ENCODE data around the gene GFI1B. TPM values are rescaled to one million over a fixed set of nuclear protein-coding genes. Genes with fewer than 3 reads are reported as not detected.

GFI1B gene
- total and polyA plus RNA-seq, 10 of the 15 experiments (the other 5 are each of a cell fraction or from before 2014, with no cell fraction given): 0.04 to 0.11 (median 0.05) TPM; not detected in 7

DNA sequence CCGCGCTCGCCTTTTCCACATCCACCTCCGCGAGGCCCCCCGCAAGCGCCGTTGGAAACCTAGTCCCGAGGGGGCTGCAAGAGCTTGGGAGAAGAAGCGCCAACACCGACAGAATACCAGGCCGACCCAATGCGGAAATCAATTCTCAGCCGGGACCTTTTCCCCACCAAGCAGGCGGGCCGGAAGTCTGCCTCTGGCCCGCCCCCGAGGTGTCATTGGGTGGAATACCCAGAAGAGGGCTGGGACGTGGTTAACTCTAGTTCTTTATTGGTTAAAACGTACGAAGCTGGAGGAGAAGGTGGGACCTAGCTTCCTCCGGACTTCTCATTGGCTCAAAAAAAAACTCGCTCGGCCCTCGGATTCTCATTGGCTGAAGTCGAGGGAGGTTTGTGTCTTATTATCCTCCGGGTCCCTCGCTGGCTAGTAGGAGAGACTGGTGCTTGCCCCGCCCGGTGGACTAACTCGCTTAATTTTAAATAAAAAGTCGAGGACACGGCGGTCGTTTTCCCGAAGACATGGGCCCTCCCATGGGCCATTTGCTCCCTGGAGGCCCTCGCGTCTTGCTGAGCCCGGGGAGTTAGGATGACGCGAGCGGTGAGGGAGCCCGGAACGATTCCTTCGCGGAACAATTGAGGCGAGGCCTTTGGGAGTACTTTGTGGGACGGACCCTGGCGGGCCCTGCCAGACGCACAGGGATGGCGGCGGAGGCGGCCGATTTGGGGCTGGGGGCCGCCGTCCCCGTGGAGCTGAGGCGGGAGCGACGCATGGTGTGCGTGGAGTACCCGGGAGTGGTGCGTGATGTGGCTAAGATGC is 52.0 kb downstream of the GFI1B start, which contains the start of gene GTF3C5 (continued):
- TF ChIP-seq, protein P1, sequence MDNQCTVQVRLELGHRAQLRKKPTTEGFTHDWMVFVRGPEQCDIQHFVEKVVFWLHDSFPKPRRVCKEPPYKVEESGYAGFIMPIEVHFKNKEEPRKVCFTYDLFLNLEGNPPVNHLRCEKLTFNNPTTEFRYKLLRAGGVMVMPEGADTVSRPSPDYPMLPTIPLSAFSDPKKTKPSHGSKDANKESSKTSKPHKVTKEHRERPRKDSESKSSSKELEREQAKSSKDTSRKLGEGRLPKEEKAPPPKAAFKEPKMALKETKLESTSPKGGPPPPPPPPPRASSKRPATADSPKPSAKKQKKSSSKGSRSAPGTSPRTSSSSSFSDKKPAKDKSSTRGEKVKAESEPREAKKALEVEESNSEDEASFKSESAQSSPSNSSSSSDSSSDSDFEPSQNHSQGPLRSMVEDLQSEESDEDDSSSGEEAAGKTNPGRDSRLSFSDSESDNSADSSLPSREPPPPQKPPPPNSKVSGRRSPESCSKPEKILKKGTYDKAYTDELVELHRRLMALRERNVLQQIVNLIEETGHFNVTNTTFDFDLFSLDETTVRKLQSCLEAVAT (IDR thresholded peaks at IDR 0.05): peak; percentile 61; the same call in 1 of the 2 replicates
- TF ChIP-seq SMAD5 (IDR thresholded peaks at IDR 0.05; ENCODE audit: low read depth) (peak; percentile 62), ZSCAN29 (IDR thresholded peaks at IDR 0.05) (peak; percentile 43; the same call in 1 of the 2 replicates), RUNX3 (IDR thresholded peaks at IDR 0.05; ENCODE audit: low read length) (peak; percentile 73), MTA2 (IDR thresholded peaks at IDR 0.05; ENCODE audit: low read depth) (peak; percentile 32; the same call in 1 of the 2 replicates), SMAD1 (IDR thresholded peaks at IDR 0.05; ENCODE audit: low read depth, partially characterized antibody) (peak; percentile 66), ZBED1 (IDR thresholded peaks at IDR 0.05; ENCODE audit: borderline replicate concordance) (no peak), BHLHE40 (IDR thresholded peaks at IDR 0.05; ENCODE audit: borderline replicate concordance in 1 of 2, low read depth in 2 of 2, low read length in 1 of 2) (peak; percentile 35 to 45; a peak in 2 of 4 replicates), POU2F2 (IDR thresholded peaks at IDR 0.05; ENCODE audit: borderline replicate concordance, low read depth, low read length) (peak; percentile 89), IKZF2 (IDR thresholded peaks at IDR 0.05) (peak in 1 of 2 experiments; percentile 23; a peak in 2 of 4 replicates), IRF4 (IDR thresholded peaks at IDR 0.05; ENCODE audit: low read depth, low read length) (peak; percentile 73), EZH2 (IDR thresholded peaks at IDR 0.05; ENCODE audit: borderline replicate concordance, control insufficient read depth, low read depth, low read length) (no peak), MEF2A (IDR thresholded peaks at IDR 0.05; ENCODE audit: insufficient read depth, low read depth, low read length) (0 out of 2 replicates have a peak, but pooled peaks have one; percentile 18), SMARCA5 (IDR thresholded peaks at IDR 0.05) (peak; percentile 70; the same call in 1 of the 2 replicates), CBX3 (IDR thresholded peaks at IDR 0.05; ENCODE audit: borderline replicate concordance, low read depth) (no peak), PAX8 (IDR thresholded peaks at IDR 0.05) (no peak), NR2C2 (IDR thresholded peaks at IDR 0.05; ENCODE audit: borderline replicate concordance, control insufficient read depth, insufficient read length, low read depth) (no peak), TCF12 (IDR thresholded peaks at IDR 0.05; ENCODE audit: low read depth, low read length) (peak; percentile 40; the same call in 1 of the 2 replicates), SREBF2 (IDR thresholded peaks at IDR 0.05; ENCODE audit: low read length) (no peak), NFXL1 (IDR thresholded peaks at IDR 0.05; ENCODE audit: borderline replicate concordance) (no peak), RBBP5 (conservative IDR thresholded peaks at IDR 0.05) (0 out of 2 replicates have a peak, but pooled peaks have one; percentile 28), CHD2 (IDR thresholded peaks at IDR 0.05; ENCODE audit: borderline replicate concordance, low read depth, low read length) (peak; percentile 86)
- TF ChIP-seq, protein P2, sequence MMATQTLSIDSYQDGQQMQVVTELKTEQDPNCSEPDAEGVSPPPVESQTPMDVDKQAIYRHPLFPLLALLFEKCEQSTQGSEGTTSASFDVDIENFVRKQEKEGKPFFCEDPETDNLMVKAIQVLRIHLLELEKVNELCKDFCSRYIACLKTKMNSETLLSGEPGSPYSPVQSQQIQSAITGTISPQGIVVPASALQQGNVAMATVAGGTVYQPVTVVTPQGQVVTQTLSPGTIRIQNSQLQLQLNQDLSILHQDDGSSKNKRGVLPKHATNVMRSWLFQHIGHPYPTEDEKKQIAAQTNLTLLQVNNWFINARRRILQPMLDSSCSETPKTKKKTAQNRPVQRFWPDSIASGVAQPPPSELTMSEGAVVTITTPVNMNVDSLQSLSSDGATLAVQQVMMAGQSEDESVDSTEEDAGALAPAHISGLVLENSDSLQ (IDR thresholded peaks at IDR 0.05): peak; percentile 33
- TF ChIP-seq, protein P3, sequence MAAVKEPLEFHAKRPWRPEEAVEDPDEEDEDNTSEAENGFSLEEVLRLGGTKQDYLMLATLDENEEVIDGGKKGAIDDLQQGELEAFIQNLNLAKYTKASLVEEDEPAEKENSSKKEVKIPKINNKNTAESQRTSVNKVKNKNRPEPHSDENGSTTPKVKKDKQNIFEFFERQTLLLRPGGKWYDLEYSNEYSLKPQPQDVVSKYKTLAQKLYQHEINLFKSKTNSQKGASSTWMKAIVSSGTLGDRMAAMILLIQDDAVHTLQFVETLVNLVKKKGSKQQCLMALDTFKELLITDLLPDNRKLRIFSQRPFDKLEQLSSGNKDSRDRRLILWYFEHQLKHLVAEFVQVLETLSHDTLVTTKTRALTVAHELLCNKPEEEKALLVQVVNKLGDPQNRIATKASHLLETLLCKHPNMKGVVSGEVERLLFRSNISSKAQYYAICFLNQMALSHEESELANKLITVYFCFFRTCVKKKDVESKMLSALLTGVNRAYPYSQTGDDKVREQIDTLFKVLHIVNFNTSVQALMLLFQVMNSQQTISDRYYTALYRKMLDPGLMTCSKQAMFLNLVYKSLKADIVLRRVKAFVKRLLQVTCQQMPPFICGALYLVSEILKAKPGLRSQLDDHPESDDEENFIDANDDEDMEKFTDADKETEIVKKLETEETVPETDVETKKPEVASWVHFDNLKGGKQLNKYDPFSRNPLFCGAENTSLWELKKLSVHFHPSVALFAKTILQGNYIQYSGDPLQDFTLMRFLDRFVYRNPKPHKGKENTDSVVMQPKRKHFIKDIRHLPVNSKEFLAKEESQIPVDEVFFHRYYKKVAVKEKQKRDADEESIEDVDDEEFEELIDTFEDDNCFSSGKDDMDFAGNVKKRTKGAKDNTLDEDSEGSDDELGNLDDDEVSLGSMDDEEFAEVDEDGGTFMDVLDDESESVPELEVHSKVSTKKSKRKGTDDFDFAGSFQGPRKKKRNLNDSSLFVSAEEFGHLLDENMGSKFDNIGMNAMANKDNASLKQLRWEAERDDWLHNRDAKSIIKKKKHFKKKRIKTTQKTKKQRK (IDR thresholded peaks at IDR 0.05; ENCODE audit: low read depth, low read length): peak; percentile 87
- TF ChIP-seq, protein P4, sequence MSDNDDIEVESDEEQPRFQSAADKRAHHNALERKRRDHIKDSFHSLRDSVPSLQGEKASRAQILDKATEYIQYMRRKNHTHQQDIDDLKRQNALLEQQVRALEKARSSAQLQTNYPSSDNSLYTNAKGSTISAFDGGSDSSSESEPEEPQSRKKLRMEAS (IDR thresholded peaks at IDR 0.05; ENCODE audit: low read depth, low read length): peak; percentile 9; the same call in 1 of the 2 replicates

Data from GM12878 (cell line).